Neural progenitor cell (in vitro differentiated cells): ENCODE results near the gene TBC1D17. TPM values are rescaled to one million over a fixed set of nuclear protein-coding genes. Genes with fewer than 3 reads are reported as not detected.

ENCODE experiments used
- DNase-seq: peaks from one replicate; pipeline ENCODE4 v3.0.0-alpha.2; 2016; ENCODE audit warnings: low spot score
- H2AFZ ChIP-seq: fragments of 200-600 bp; sonication (generic); replicated peaks from 2 replicates; pipeline ENCODE4 v1.6.1; 2016; ENCODE audit warnings: antibody characterized with exemption
- H3F3A ChIP-seq: fragments of 200-600 bp; sonication (generic); 2 replicates; pipeline ENCODE4 v1.6.1; 2016; ENCODE audit warnings: antibody characterized with exemption, low read depth
- H3K27ac ChIP-seq: fragments of 200-600 bp; sonication (generic); 2 replicates; pipeline ENCODE4 v1.5.1; 2016; ENCODE audit warnings: mild to moderate bottlenecking
- H3K27me3 ChIP-seq: fragments of 200-600 bp; sonication (generic); 2 replicates; pipeline ENCODE4 v1.6.1; 2016; ENCODE audit warnings: mild to moderate bottlenecking, moderate library complexity
- H3K36me3 ChIP-seq: fragments of 200-600 bp; sonication (generic); 2 replicates; pipeline ENCODE4 v1.5.1; 2016
- H3K4me1 ChIP-seq: fragments of 200-600 bp; sonication (generic); 2 replicates; pipeline ENCODE4 v1.6.1; 2016; ENCODE audit warnings: mixed run types
- H3K4me2 ChIP-seq: fragments of 200-600 bp; sonication (generic); 2 replicates; pipeline ENCODE4 v1.6.1; 2016
- H3K4me3 ChIP-seq: fragments of 200-600 bp; sonication (generic); 2 replicates; pipeline ENCODE4 v1.5.1; 2016
- H3K79me2 ChIP-seq: fragments of 200-600 bp; sonication (generic); 2 replicates; pipeline ENCODE4 v1.6.1; 2016; ENCODE audit warnings: low read depth
- H3K9ac ChIP-seq: fragments of 200-600 bp; sonication (generic); 2 replicates; pipeline ENCODE4 v1.6.1; 2016
- H3K9me3 ChIP-seq: fragments of 200-600 bp; sonication (generic); 2 replicates; pipeline ENCODE4 v1.5.1; 2016; ENCODE audit warnings: low read depth
- H4K20me1 ChIP-seq: fragments of 200-600 bp; sonication (generic); 2 replicates; pipeline ENCODE4 v1.6.1; 2016; ENCODE audit warnings: low read depth
- H3K27ac Mint-ChIP-seq: 3 replicates; pipeline ENCODE4 v1.8.0; 2021; ENCODE audit warnings: mixed read lengths
- H3K27me3 Mint-ChIP-seq: 2 replicates; pipeline ENCODE4 v1.8.0; 2022; ENCODE audit warnings: low read depth, mild to moderate bottlenecking, inconsistent platforms, moderate library complexity, mixed read lengths; ENCODE audit not compliant: insufficient read depth
- H3K36me3 Mint-ChIP-seq: 3 replicates; pipeline ENCODE4 v1.8.0; 2021; ENCODE audit warnings: mixed read lengths
- H3K4me1 Mint-ChIP-seq: 3 replicates; pipeline ENCODE4 v1.8.0; 2021; ENCODE audit warnings: mixed read lengths
- H3K4me3 Mint-ChIP-seq: 3 replicates; pipeline ENCODE4 v1.8.0; 2021; ENCODE audit warnings: mild to moderate bottlenecking, moderate library complexity, mixed read lengths
- H3K9me3 Mint-ChIP-seq: 3 replicates; pipeline ENCODE4 v1.8.0; 2020; ENCODE audit warnings: mixed read lengths
- CTCF ChIP-seq: fragments of 200-600 bp; sonication (generic); IDR thresholded peaks from 2 replicates; pipeline ENCODE4 v1.5.1; 2017; ENCODE audit warnings: antibody characterized with exemption, mild to moderate bottlenecking
- EZH2 ChIP-seq: fragments of 200-600 bp; sonication (generic); IDR thresholded peaks from 2 replicates; pipeline ENCODE4 v1.6.1; 2017; ENCODE audit warnings: antibody characterized with exemption, mild to moderate bottlenecking, moderate library complexity
- EZH2phosphoT487 ChIP-seq: fragments of 200-600 bp; sonication (generic); IDR thresholded peaks from 2 replicates; pipeline ENCODE4 v1.6.1; 2017; ENCODE audit warnings: antibody characterized with exemption
- total RNA-seq: library from RNA; depleted of rRNA; stranded (reverse); fragments of >200 nt; gene quantifications from 2 replicates; pipeline ENCODE4 v1.2.3, GENCODE V29; 2015; ENCODE audit warnings: low replicate concordance

The TBC1D17 gene
- total RNA-seq, 1 donor from 2014 or later = 10.4 TPM

- H3K27me3 ChIP-seq = no peaks in the 10 kb centered on the region
- peaks cover 21% of the 10 kb centered on the region for H3F3A ChIP-seq
- peaks cover 12% of the 10 kb centered on the region for H3K79me2 ChIP-seq
- no peak overlapping the region for H3K4me2 ChIP-seq
- TF ChIP-seq EZH2phosphoT487 (no peak), EZH2 (no peak), CTCF (no peak)
- H3K27ac ChIP-seq = no peak overlapping the region
- no peak for DNase-seq
- H3K4me1 ChIP-seq = no peaks in the 10 kb centered on the region
- Mint-ChIP-seq H3K36me3 (peaks cover 31% of the 10 kb centered on the region), H3K27ac (no peak overlapping the region), H3K4me3 (no peak overlapping the region), H3K4me1 (peaks cover 2% of the 10 kb centered on the region), H3K9me3 (peaks cover 9% of the 10 kb centered on the region), H3K27me3 (peaks cover 6% of the 10 kb centered on the region)
- no peaks in the 10 kb centered on the region for H3K9me3 ChIP-seq
- H3K4me3 ChIP-seq = no peak overlapping the region
- H3K36me3 ChIP-seq = no peaks in the 10 kb centered on the region
- no peaks in the 10 kb centered on the region for H4K20me1 ChIP-seq
- no peak overlapping the region for H2AFZ ChIP-seq
- no peak overlapping the region for H3K9ac ChIP-seq
Measured at GRCh38 chr19:49844138-49845095, 33.1 kb upstream of the TBC1D17 start.

GRCh38 chr19:49845414-49845813, 32.1 kb upstream of the TBC1D17 start:
- Histone ChIP-seq H3K4me3 (no peak overlapping the region), H3K9ac (no peak overlapping the region), H3K4me1 (no peaks in the 10 kb centered on the region), H3K27ac (peak overlapping the region; percentile 14), H3K9me3 (no peaks in the 10 kb centered on the region), H3K27me3 (no peaks in the 10 kb centered on the region), H3K4me2 (no peak overlapping the region), H2AFZ (no peak overlapping the region), H3F3A (peaks cover 29% of the 10 kb centered on the region), H3K79me2 (peaks cover 21% of the 10 kb centered on the region), H4K20me1 (no peaks in the 10 kb centered on the region), H3K36me3 (no peaks in the 10 kb centered on the region)
- Mint-ChIP-seq H3K4me3 (no peak overlapping the region), H3K27me3 (peaks cover 6% of the 10 kb centered on the region), H3K4me1 (peaks cover 5% of the 10 kb centered on the region), H3K36me3 (peaks cover 31% of the 10 kb centered on the region), H3K9me3 (peaks cover 15% of the 10 kb centered on the region), H3K27ac (no peak overlapping the region)
- no peak for TF ChIP-seq EZH2phosphoT487
- no peak for TF ChIP-seq CTCF
- no peak for TF ChIP-seq EZH2
- DNase-seq = no peak

- Mint-ChIP-seq H3K4me3 (peak overlapping the region; percentile 60), H3K36me3 (peaks cover 27% of the 10 kb centered on the region), H3K27me3 (peaks cover 6% of the 10 kb centered on the region), H3K9me3 (peaks cover 15% of the 10 kb centered on the region), H3K27ac (no peak overlapping the region), H3K4me1 (peaks cover 5% of the 10 kb centered on the region)
- no peak overlapping the region for H2AFZ ChIP-seq
- H3K4me3 ChIP-seq = no peak overlapping the region
- no peaks in the 10 kb centered on the region for H3K4me1 ChIP-seq
- no peaks in the 10 kb centered on the region for H3K36me3 ChIP-seq
- H3K27ac ChIP-seq = no peak overlapping the region
- H3K9me3 ChIP-seq = no peaks in the 10 kb centered on the region
- H3K4me2 ChIP-seq = no peak overlapping the region
- H4K20me1 ChIP-seq = peaks cover under 1% of the 10 kb centered on the region
- H3K79me2 ChIP-seq = peaks cover 22% of the 10 kb centered on the region
- H3F3A ChIP-seq = peaks cover 35% of the 10 kb centered on the region
- no peak overlapping the region for H3K9ac ChIP-seq
- DNase-seq = no peak
- TF ChIP-seq EZH2phosphoT487 (no peak), EZH2 (no peak), CTCF (no peak)
- no peaks in the 10 kb centered on the region for H3K27me3 ChIP-seq
Measured at GRCh38 chr19:49846408-49846807, 31.1 kb upstream of the TBC1D17 start.
